ENCODE data around the gene ONECUT3.

ONECUT3 gene

DNA sequence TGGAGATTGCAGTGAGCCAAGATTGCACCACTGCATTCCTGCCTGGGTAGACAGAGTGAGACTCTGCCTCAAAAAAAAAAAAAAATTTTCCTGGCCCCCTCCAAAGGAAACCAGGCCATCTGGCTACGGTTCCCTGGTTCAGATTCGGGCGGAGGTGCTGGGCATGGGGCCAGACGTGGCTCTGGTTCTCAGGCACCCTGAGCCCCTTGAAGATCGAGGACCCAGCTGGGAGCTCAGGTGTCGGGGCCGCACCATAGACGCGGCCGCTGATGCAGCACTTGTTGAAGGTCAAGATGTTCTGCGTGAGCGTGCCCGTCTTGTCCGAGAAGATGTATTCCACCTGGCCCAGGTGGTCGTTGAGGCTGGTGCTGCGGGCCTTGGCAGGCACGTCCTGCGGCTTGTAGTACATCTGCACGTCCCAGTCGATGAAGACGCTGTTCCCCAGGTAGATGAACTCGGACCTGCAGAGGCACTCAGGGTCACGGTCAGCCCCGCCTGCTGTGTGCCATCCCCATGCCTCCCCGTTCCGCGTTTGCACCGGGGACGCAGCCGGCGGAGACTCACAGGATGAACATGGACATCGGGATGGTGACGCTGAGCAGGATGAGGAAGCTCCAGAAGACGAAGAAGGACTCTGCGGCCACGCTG, 46.5 kb downstream of the ONECUT3 start:
- DNase-seq: no peak

DNA sequence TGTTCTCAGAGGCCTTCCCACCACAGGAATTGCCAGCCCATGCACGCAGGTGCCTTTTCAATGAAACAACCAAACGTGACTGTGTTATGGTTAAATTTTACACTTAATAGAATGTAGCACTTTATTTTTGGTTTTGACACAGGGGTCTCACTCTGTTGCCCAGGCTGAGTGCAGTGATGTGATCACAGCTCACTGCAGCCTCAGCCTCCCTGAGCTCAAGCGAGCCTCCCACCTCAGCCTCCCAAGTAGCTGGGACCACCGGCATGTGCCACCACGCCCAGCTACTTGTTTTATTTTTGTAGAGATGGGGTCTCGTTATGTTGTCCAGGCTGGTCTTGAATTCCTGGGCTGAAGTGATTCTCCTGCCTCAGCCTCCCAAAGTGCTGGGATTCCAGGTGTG, 51.6 kb downstream of the ONECUT3 start:
- DNase-seq: no peak

GRCh38 chr19:1805401-1806183, 52.3 kb downstream of the ONECUT3 start:
- DNase-seq: no peak

DNA sequence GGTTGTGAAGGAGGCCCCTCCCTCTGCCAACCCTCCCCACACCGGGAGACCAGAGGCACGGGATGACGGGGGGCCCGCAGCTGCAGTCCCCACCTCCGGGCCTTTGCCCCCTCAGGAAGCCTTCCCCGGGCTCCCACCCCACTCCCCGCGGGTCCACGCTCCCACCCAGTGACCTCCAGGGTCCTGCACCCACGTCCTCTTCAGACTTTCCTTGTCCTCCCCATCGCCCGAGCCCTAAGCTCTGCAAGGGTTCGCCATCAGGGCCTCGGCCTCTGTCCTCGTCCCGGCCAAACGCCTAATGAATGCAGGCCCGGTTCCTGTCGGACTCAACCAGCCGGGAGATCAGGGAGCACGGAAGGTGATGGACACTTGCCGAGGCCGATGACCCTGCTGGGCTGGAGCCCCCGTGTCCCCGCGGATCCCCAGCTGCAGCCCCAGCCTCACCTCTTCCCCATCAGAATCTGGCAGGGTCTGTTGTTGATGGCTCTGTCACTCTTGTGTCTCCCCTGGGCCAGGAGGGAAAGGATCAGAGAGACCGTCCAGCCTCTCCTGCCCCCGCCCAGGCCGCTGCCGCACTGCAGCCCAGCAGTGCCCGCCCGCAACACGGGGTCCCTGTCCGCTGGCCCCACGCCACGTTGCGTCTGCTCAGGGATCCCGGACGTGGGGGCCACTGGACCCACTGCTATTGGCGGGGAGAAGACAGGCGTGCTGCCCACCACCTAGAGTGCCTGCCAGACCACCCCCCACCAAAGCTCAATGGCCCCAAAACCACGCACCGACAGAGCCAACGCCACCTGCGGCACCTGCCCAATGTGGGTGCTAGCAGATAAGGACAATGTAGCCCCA, 53.1 kb downstream of the ONECUT3 start:
- no peak for DNase-seq

- DNase-seq: no peak
These were observed 53.9 kb downstream of the ONECUT3 start for GRCh38 chr19:1807030-1807694.

DNA sequence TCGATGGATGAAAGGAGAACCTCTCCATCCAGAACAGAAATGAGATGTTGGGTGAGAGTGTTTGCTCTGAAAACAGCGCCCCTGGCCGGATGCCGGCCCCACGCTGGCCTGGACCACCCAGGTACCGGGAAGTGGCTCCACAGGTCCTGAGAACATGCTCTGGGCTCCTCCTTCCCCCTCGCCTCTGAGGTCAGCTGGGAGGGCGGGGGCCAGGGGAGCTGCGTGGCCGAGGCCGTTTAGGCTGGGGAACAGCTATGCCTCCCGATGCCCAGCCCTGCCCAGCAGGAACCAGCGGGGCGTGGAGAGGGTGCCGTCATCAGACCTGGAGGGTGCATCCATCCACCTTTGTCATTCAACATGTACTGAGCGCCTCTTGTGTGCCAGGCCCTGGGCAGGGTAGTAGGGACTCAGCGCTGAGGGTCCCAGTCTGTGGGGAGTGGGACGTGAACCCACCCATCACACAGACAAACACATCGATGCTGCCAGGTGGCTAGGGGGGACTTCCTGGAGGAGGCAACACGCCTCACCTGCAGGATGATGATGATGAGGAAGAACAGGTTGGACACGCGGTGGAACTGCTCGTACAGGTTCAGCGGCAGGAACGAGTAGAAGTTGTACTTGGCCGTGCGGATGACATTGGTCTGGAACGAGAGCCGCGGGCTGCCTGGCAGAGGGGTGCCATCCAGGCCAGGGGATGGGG, 54.5 kb downstream of the ONECUT3 start:
- no peak for DNase-seq

GRCh38 chr19:1808395-1808731, 55.1 kb downstream of the ONECUT3 start:
- DNase-seq: no peak

GRCh38 chr19:1809678-1810077, 56.4 kb downstream of the ONECUT3 start:
- no peak for DNase-seq

DNA sequence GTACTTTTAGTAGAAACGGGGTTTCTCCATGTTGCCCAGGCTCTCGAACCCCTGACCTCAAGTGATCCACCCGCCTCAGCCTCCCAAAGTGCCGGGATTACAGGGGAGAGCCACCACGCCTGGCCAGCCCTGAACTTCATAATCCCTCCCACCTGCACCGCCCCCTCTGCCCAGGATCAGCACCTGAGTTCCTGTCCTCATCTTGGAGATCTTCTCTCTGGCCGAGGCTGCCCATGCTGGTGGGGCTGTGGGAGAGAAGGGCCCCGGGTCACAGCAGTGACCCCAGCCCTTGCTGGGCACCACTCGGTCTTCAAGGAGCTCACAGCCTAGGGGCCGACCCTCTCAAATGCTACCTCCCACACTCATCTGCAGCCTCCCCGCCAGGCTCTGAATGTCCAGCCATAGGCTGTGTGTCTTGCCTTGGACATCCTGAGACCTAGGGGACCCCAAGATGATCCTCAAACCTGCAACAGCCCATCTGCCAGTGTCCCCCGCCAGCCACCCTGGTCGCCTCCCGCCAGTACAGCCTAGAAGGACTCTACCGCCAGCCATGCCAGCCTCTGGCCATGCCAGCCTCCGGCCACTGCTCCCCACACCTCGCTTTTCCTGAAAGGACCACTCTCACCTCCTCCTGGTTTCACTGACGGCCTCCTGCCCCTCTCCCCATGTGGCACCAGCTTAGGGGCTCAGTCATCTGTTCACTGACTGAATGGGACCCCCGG, 57.3 kb downstream of the ONECUT3 start:
- no peak for DNase-seq

DNA sequence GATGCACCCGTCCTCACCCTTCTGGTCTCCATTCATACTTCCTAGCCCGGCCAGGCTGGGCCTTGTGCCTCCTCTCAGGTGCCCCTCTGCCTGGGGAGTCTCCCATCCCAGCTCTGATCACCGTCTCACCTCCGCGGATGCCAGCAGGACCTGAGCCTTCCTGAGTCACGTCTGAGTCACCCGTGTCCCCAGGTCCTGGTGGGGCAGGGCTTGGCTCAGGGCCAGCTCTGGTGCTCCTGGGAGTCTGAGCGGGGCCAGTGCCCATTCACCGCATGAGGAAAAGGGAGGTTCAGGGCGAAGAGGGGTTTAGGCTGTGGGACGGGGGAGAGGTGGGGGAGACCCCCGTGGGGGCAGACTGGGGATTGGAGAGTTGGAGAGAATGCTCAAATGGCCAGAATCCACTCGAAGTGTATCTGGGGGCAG, 58.2 kb downstream of the ONECUT3 start:
- DNase-seq: peak; percentile 20 to 42 (median 31)

- DNase-seq: no peak
These were observed 58.7 kb downstream of the ONECUT3 start, which contains the start of gene ATP8B3 for GRCh38 chr19:1811942-1812425. Gene ATP8B3, minus strand, starts transcription at chr19:1812276. Its CDS starts 540 bp downstream, at chr19:1811736.

DNA sequence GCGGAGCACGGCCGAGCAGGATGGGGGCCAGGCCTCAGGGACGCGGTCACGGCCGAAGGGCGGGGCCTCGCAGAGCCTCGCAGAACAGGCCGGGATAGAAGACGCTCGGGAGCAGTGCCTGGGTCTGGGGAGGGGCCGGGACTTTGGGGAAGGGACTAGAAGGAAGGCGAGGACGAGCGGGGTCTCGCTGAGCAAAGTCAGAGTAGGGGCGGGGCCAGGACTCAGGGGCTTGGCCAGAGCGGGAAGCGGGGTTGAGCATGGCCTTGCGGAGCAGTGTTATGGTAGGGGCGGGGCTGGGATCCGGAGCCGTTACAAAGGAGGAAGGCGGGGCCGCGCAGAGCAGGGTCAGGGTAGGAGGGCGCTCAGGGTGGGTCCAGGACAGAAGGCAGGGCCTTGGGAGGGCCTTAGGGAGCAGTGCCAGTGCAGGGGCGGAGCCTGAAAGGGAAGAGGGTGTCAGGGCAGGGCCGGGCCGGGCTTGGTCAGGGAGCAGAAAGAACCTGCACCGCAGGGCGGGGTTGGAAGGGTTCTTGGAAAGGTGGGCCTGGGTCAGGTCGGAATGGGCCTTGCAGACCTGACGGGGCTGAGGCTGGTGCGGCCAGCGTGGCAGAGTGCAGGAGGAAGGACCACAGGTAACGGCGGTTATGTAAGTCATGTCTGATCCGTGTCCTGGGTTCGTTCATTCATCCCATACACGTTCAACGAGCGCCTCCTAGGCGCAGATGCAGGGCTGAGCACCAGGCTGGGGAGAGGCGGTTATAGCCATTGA, 59.3 kb downstream of the ONECUT3 start:
- DNase-seq: peak; percentile 97 to 99 (median 98)

DNA sequence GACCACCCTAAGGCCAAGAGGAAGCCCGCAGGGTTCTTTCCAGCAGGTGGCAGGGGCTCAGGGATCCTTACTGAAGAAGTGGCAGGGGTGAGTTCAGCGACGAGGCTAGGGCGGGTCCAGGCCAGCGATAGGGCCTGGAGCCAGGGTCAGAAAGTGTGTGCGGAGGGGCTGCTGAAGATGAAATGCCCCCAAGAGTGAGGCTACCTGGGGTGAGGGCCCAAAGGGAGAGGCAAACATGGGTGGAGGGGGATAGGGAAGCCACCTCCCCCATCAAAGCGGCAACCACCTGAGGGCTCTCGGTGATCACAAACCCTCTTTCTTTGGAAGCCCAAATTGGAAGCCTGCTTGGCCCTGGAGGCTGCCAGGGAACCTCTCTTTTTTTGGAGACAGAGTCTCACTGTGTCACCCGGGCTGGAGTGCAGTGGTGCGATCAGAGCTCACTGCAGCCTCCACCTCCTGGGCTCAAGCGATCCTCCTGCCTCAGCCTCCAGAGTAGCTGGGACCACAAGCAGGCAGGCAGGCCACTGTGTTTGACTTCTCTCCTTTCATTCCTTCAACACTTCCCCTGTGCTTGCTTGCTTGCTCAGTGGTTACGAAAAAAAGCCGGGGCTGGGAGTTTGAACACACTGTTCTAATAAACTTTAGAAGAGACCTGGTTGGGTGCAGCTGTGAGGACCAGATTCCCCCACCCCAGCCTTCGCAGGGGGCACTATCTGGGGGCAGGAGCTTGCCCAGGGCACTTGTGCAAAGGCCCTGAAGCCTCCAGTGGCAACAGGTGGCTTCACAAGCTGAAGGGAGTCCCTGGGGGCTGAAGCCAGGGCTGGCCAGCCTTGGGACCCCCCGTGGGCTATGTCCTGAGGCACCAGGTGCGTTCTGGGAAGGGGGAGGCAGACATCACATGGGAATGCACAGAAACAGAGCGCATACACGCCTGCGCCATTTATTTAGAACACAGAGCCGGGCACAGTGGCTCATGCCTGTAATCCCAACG, 60.2 kb downstream of the ONECUT3 start:
- DNase-seq: no peak

DNA sequence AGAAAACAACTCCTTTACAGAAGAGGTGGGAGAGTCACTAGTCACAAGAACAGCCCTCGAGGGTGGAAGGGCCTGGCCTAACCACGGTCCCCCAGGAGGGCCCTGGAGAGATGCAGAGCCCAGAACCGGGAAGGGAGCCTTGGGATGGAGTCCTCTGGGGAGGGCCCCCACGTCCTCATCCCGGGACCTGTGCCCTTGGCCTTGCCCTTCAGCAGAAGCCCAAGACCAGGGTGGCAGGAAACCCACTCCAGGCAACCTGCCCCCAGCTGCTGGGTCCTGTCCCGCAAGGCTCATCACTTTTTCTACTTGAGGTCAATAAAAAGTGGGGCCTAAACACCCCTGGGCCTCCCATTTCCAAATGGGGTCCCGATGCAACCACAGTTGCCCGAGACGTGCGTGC, 61.1 kb downstream of the ONECUT3 start:
- no peak for DNase-seq

GRCh38 chr19:1814833-1815604, 61.7 kb downstream of the ONECUT3 start:
- no peak for DNase-seq

DNA sequence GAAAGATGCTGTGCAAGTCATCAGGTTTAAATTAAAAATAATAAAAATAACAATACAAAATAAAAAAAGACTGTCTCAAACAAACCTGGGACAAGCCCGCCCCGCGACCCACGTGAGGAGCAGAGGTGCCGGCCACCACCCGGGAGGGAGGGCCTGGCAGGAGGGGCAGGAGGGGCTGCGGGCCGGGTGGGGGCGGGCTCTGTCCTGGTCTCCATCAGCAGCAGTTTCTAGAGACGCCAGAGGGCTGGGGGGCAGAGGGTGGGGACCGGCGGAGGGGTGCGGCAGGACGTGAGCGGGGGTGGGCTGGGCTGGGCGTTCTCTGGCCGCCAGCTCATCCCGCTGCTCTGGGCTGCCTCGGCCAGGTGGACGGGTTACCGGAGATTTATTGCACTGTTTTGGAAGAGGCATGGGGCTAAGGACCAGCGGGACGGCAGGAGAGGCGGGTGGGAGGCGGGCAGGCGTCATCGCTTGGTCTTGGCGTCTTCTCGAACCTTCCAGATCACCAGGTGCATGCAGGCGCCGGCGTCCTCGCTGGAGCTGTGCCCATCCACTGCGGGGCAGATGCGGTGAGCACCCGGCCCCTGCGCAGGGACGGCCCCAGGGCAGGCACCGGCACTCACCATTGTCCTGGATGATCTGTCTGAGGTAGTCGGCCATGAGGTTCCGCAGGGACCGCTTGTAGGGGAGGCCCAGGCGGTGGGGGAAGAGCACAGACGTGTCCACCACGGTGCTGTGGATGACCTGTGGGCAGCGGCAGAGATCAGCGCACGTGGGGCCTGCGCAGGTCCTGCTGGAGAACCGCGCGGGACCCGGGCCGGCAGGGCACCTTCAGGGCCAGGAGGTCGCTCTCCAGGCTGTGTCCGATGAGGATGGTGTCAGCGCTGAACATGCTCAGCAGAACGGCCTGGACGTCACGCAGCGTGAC, 62.6 kb downstream of the ONECUT3 start:
- no peak for DNase-seq

DNA sequence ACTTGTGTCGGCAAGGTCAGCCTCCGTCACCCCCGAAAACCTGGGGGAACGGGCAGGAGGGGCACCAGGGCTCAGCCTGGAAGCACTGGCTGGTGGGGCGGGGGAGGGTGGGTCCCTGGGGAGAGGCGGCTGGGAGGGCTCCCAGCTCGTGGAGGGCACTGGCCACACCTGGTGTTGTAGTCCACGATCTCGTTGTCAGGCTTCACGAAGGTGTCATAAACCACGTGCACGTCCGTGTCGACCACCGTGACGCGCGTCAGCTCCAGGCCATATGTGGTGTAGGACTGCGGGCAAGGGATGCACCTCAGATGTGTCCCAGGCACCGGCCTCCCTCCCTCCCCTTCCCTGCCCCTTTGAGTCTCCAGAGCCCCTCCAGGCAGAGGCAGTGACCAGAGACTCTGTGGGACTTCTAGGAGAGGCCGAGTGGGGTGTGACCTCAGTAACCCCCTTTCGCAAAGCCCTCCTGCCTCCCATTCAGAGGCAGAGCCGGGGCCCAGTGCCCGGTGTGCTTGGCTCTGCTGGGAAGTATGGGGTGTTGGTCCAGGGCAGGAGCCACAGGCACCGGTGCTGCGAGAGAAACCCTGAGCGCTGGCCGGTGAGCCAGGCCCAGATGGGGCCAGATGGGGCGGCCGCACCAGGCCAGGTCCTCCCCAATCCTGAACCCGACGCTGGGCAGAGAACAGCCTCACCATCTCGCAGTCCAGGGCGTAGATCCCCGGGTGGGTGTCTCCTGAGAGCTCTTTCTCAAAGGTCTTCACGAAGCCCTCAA, 63.4 kb downstream of the ONECUT3 start:
- DNase-seq: no peak

All from suppressor macrophage treated with lipopolysaccharide for 1 hour (primary cell).